Posterior cingulate gyrus (tissue), 11 donors: ENCODE measurements around the gene AHRR.
"Not testable (repeated sequence)": the region's sequence is repeated elsewhere in the genome, so short reads cannot be mapped to it uniquely, and the experiment has no call there.

Source experiments
- DNase-seq, 10 donors: peaks; one replicate each; pipeline versions ENCODE4 v3.0.0 to v3.0.0-alpha.2; 2020 to 2021; ENCODE audit warnings: mixed read lengths in 3 of 10
- intact Hi-C: fragments of 100-400 bp; cut with DNase I; formaldehyde crosslinking; loops from one replicate; pipeline ENCODE4 v1.15.1; 2023

The AHRR gene

GRCh38 chr5:373710-374602 lies 52.4 kb downstream of the AHRR start:
- intact Hi-C loops = no loop called here
- peak in 1 of 10 donors; percentile 87 for DNase-seq

- intact Hi-C loops = no loop called here
- peak in 1 of 10 donors; percentile 84 for DNase-seq
Observed at GRCh38 chr5:374631-375335, 53.3 kb downstream of the AHRR start.

- DNase-seq = peak in 2 of 10 donors; percentile 44 to 71
- intact Hi-C loops = no loop called here
Observed at GRCh38 chr5:375336-375920, 53.9 kb downstream of the AHRR start.

- intact Hi-C loops = no loop called here
- DNase-seq = peak in 3 of 10 donors; percentile 26 to 79 (median 66)
Observed at GRCh38 chr5:375921-376798, 54.6 kb downstream of the AHRR start.

GRCh38 chr5:376799-377325 lies 55.3 kb downstream of the AHRR start:
- peak in 1 of 10 donors; percentile 36 for DNase-seq
- intact Hi-C loops = no loop called here

GRCh38 chr5:377326-377981 lies 55.9 kb downstream of the AHRR start:
- peak in 3 of 10 donors; percentile 50 to 59 (median 52) for DNase-seq
- intact Hi-C loops = no loop called here

- DNase-seq = peak in 1 of 10 donors; percentile 25
Observed at GRCh38 chr5:378301-378891, 56.9 kb downstream of the AHRR start.

GRCh38 chr5:378976-379742 lies 57.6 kb downstream of the AHRR start:
- peak in 1 of 10 donors; percentile 73 for DNase-seq
- intact Hi-C loops = no loop called here

More at GRCh38 chr5:378301-378891, 56.9 kb downstream of the AHRR start:
- intact Hi-C loops = no loop called here

GRCh38 chr5:380701-381309 lies 59.3 kb downstream of the AHRR start:
- intact Hi-C loops = no loop called here
- DNase-seq = peak in 2 of 10 donors; percentile 4 to 44

- DNase-seq = no peak
- intact Hi-C loops = no loop called here
Observed at GRCh38 chr5:383066-383465, 61.6 kb downstream of the AHRR start.

- peak in 2 of 10 donors; percentile 3 to 40 for DNase-seq
- intact Hi-C loops = no loop called here
Observed at GRCh38 chr5:383621-384020, 62.1 kb downstream of the AHRR start.

- DNase-seq = peak in 1 of 10 donors; percentile 40
- intact Hi-C loops = not testable (repeated sequence)
Observed at GRCh38 chr5:384576-384975, 63.1 kb downstream of the AHRR start.

- peak in 1 of 10 donors; percentile 8 for DNase-seq
- intact Hi-C loops = no loop called here
Observed at GRCh38 chr5:385321-385720, 63.8 kb downstream of the AHRR start.

- peak in 1 of 10 donors; percentile 65 for DNase-seq
- intact Hi-C loops = no loop called here
Observed at GRCh38 chr5:386432-387341, 65.2 kb downstream of the AHRR start.

- intact Hi-C loops = no loop called here
- peak in 1 of 10 donors; percentile 55 for DNase-seq
Observed at GRCh38 chr5:387491-388265, 66.2 kb downstream of the AHRR start.
